Fibroblast of skin of abdomen (primary cell): ENCODE results near the gene UBE2B. TPM values are rescaled to one million over a fixed set of nuclear protein-coding genes. Genes with fewer than 3 reads are reported as not detected.
A peak's percentile ranks its signal among the peaks of the same experiment; 100 is the strongest.
"Not testable (repeated sequence)": the region's sequence is repeated elsewhere in the genome, so short reads cannot be mapped to it uniquely, and the experiment has no call there.

Source experiments
- DNase-seq: peaks from one replicate; pipeline ENCODE4 v3.0.0-alpha.2; 2013
- polyA plus RNA-seq, 2 experiments: library from polyadenylated mRNA; unstranded; fragments of 120-200 nt; gene quantifications; one replicate each; pipeline ENCODE4 v1.2.1, GENCODE V29; 2013; ENCODE audit not compliant: insufficient read length in 2 of 2

UBE2B gene
- 87.1 TPM for polyA plus RNA-seq (2013, experiment 1 of 2; ENCODE audit: insufficient read length)
- 89.7 TPM for polyA plus RNA-seq (2013, experiment 2 of 2; ENCODE audit: insufficient read length)

- peak; percentile 100 for DNase-seq
These were observed at the start of gene UBE2B for GRCh38 chr5:134370871-134371833. TSS of gene UBE2B (plus strand) at chr5:134371569. CDS start at chr5:134371596, 27 bp downstream.

- no peak for DNase-seq
These were observed 44.0 kb upstream of the UBE2B start for GRCh38 chr5:134327327-134327726.

GRCh38 chr5:134328619-134329018, 42.8 kb upstream of the UBE2B start:
- no peak for DNase-seq

DNA sequence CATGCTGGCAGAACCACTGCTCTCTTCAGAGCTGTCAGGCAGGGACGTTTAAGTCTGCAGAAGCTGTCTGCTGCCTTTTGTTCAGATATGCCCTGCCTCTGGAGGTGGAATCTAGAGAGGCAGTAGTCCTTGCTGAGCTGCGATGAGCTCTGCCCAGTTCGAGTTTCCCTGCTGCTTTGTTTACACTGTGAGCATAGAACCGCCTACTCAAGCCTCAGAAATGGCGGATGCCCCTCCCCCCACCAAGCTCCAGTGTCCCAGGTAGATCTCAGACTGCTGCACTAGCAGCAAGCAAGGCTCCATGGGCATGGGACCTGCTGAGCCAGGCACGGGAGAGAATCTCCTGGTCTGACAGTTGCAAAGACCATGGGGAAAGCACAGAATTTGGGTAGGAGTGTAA, 34.5 kb upstream of the UBE2B start:
- not testable (repeated sequence) for DNase-seq

DNA sequence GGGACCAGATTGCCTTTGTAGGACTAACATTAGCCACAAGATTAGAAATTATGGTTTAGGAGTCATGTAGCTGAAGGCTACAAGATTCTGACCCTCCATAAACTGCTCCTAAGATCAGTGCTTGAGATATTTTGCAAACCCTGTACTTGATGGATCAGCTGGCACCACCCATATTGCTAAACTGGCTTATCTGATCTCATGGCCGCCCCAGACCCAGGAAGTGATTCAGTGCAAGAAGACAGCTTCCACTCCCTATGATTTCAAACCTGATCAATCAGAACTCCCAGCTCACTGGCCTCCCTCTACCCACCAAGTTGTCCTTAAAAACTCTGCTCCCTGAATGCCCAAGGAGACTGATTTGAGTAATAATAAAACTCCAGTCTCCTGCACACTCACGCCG, 27.9 kb upstream of the UBE2B start:
- DNase-seq = not testable (repeated sequence)

DNA sequence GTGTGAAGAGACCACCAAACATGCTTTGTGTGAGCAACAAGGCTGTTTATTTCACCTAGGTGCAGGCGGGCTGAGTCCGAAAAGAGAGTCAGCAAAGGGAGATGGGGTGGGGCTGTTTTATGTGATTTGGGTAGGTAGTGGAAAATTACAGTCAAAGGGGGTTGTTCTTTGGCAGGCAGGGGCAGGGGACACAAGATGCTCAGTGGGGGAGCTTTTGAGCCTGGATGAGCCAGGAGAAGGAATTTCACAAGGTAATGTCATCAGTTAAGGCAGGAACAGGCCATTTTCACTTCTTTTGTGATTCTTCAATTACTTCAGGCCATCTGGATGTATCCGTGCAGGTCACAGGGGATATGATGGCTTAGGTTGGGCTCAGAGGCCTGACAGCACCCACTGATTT, 25.9 kb upstream of the UBE2B start:
- DNase-seq = not testable (repeated sequence)

GRCh38 chr5:134345996-134346395, 25.4 kb upstream of the UBE2B start:
- no peak for DNase-seq

DNA sequence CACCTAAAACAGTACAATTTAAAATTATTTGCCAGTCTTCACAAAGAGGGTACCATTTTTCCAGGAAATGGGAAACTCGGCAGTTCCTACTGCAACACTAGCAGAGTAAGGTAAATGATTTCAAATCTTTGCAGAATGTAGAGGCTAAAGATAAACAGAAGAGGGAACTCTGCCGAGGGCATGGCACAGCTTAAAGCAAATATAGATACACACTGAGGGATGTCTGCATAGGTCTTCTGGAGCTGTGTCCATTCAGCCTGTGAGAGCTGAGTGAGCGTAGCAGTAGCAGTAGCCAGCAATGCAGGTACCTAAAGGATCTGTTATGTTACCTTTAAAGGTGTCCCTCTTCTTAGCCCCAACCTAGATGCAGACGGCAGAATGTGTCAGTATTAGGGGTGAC, 21.9 kb upstream of the UBE2B start:
- no peak for DNase-seq

- DNase-seq = no peak
These were observed 15.7 kb upstream of the UBE2B start for GRCh38 chr5:134355681-134356080.

DNA sequence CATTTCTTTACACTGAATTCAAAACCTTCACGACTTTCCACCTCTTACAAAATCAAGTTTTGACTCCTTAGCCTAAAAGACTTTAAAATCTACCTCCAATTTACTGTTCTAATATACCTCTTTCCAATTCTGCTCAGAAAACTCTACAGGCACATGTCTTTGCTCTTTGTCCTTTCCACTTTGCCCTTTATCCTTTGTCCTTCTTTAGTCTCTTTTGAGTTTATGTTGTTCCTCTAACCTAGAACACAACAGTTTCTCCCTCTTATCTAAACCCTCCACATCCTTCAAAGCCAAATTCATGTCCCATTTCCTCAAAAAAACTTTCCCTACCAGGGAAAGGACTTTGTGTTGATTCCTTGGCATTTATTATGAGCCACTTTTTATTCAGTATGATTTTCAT, 5.8 kb upstream of the UBE2B start:
- DNase-seq = no peak

GRCh38 chr5:134370311-134370870, 978 bp upstream of the UBE2B start:
- DNase-seq = no peak

GRCh38 chr5:134371834-134372340, 518 bp downstream of the UBE2B start:
- peak; percentile 24 for DNase-seq

- not testable (repeated sequence) for DNase-seq
These were observed 2.3 kb downstream of the UBE2B start for GRCh38 chr5:134373633-134374032.

DNA sequence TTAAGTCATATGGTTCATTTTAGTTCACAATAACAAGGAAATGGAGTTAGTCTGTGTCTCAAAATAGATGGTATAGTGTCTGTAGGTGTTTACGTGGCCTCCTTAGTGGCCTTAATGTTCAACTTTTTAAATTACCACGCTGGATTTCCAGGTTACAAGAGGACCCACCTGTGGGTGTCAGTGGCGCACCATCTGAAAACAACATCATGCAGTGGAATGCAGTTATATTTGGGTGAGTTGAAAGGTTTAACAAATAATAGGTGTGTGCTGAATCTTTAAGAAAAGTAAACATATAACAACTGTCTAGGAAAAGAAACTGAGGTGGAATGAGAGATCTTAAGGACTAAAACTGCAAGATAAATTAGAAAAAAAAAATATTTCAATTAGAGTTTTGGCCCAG, 2.9 kb downstream of the UBE2B start:
- DNase-seq = no peak

DNA sequence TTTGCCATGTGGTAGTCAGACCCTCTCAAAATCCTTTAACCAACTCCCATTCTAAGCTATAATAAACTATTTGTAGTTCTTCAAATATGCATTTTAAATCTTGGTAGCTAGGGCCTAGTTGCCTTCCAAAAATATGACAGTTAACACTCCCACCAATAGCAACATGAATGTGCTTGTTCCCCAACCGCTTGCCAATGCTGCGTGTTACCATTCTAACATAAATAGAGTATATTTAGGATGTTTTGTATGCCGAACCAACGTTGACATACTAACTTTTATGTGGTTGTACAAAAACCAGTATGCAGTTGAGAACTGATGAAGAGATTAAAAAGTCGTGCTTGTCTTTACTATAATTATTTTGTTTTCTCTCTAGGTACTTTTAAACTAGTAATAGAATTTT, 9.0 kb downstream of the UBE2B start:
- DNase-seq = no peak

DNA sequence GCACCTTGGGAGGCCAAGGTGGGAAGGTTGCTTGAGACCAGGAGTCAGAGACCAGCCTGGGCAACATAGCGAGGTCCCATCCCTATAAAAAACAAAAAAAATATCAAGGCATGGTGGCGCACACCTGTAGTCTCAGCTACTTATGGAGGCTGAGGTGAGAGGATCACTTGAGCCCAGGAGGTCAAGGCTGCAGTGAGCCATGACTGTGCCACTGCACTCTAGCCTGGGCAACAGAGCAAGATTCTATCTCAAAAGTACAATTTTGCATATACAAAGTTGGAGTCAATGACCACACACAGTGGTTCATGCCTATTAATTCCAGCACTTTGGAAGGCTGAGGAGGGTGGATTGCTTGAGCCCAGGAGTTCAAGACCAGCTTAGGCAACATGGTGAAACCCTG, 10.8 kb downstream of the UBE2B start:
- DNase-seq = not testable (repeated sequence)

- DNase-seq = no peak
These were observed 12.8 kb downstream of the UBE2B start for GRCh38 chr5:134383980-134384697.

- DNase-seq = no peak
These were observed 16.1 kb downstream of the UBE2B start for GRCh38 chr5:134387443-134387842.

DNA sequence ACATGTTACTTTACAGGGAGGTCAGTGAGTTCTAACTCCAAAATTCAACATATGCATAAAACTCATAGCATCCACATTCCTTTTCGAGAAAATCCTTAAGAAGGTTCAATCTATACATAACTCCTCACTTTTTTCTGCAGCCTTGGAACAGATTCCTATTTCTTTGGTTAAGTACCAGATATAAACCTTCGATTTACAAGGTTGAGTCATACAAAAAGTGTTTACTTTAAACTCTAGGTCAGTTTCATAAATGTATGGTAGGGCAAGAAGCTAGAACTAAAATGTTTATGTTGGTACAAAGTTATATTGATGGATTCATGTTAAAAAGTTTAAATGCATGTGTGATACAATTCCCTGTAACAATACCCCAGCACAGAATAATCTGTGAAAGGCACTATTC, 20.9 kb downstream of the UBE2B start:
- DNase-seq = no peak

DNA sequence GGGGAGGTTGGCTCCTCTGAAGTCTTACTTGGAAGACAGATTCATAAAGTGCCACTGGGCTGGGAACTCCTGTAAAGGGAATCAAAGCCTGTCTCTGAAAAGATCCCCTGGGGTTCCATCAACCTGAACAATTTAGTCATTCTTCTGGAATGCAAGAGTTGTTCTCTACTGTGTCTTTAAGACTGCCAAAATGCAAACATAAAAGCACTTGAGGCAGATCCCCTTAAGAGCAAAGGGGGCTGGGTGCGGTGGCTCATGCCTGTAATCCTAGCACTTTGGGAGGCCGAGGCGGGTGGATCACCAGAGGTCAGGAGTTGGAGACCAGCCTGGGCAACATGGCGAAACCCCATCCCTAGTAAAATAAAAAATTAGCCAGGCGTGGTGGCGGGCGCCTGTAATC, 23.6 kb downstream of the UBE2B start:
- DNase-seq = no peak

GRCh38 chr5:134396274-134396673, 24.9 kb downstream of the UBE2B start:
- no peak for DNase-seq

DNA sequence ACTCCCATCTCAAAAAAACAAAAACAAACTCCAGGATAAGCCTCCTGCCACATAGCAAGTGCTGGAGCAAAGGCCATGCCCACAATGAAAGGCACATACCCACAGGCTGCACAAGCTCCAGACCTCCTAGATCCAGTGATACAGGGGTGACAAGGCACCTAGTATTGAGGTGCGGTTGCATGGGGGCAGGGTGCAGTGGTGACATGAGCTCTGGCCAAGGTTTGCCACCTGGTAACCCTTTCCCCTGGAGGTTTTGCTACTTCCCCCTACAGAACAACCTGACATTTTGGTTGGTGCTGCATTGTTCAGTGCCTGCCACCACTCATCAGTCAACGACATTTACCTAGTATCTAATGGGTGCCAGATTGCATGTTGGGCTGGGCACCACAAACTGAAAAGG, 25.8 kb downstream of the UBE2B start:
- no peak for DNase-seq

GRCh38 chr5:134398609-134399155, 27.3 kb downstream of the UBE2B start:
- DNase-seq = no peak
